RWPE2 (cell line): ENCODE data around the gene MRPL4.

Experiments used
- ATAC-seq: fragments of 200-7000 bp; cut with Tn5 transposase; 3 replicates; pipeline ENCODE4 v1.9.1; 2021; ENCODE audit warnings: low read depth
- DNase-seq: peaks from one replicate; pipeline ENCODE4 v3.0.0-alpha.2; 2020; ENCODE audit warnings: low spot score
- H3K27ac ChIP-seq: fragments of 450-650 bp; 2 replicates; pipeline ENCODE4 v1.5.1; 2017; ENCODE audit warnings: mild to moderate bottlenecking; ENCODE audit not compliant: poor library complexity, severe bottlenecking
- H3K27me3 ChIP-seq: fragments of 250-450 bp; sonication (Bioruptor Pico); 2 replicates; pipeline ENCODE4 v1.5.1; 2021; ENCODE audit warnings: mild to moderate bottlenecking, moderate library complexity; ENCODE audit not compliant: insufficient read depth, poor library complexity, severe bottlenecking
- H3K36me3 ChIP-seq: fragments of 250-450 bp; sonication (Bioruptor Pico); 2 replicates; pipeline ENCODE4 v1.5.1; 2020; ENCODE audit warnings: low read depth, mild to moderate bottlenecking, moderate library complexity
- H3K4me1 ChIP-seq: fragments of 250-450 bp; sonication (Bioruptor Pico); 2 replicates; pipeline ENCODE4 v1.5.1; 2021; ENCODE audit warnings: mild to moderate bottlenecking, moderate library complexity; ENCODE audit not compliant: insufficient read depth, poor library complexity, severe bottlenecking
- H3K4me3 ChIP-seq: fragments of 250-450 bp; sonication (Bioruptor Pico); 2 replicates; pipeline ENCODE4 v1.5.1; 2021; ENCODE audit warnings: mild to moderate bottlenecking, moderate library complexity; ENCODE audit not compliant: severe bottlenecking
- H3K9me3 ChIP-seq: fragments of 250-450 bp; sonication (Bioruptor Pico); 2 replicates; pipeline ENCODE4 v1.5.1; 2021; ENCODE audit warnings: mild to moderate bottlenecking, moderate library complexity; ENCODE audit not compliant: severe bottlenecking
- TF ChIP-seq, protein P1 (sequence below): fragments of 450-650 bp; IDR thresholded peaks from one replicate; pipeline ENCODE4 v1.5.1; 2017; ENCODE audit warnings: mild to moderate bottlenecking, moderate library complexity; ENCODE audit not compliant: poor library complexity, severe bottlenecking

Gene MRPL4

GRCh38 chr19:10292789-10293636 lies 41.0 kb downstream of the MRPL4 start:
- no peak for ATAC-seq

GRCh38 chr19:10293637-10294367 lies 41.8 kb downstream of the MRPL4 start:
- Histone ChIP-seq H3K27ac (no peak overlapping the region), H3K36me3 (peaks cover 7% of the 10 kb centered on the region; the same call in 1 of the 2 replicates), H3K4me3 (no peak overlapping the region), H3K27me3 (no peaks in the 10 kb centered on the region), H3K4me1 (peaks cover 4% of the 10 kb centered on the region), H3K9me3 (no peaks in the 10 kb centered on the region)
- TF ChIP-seq, protein P1, sequence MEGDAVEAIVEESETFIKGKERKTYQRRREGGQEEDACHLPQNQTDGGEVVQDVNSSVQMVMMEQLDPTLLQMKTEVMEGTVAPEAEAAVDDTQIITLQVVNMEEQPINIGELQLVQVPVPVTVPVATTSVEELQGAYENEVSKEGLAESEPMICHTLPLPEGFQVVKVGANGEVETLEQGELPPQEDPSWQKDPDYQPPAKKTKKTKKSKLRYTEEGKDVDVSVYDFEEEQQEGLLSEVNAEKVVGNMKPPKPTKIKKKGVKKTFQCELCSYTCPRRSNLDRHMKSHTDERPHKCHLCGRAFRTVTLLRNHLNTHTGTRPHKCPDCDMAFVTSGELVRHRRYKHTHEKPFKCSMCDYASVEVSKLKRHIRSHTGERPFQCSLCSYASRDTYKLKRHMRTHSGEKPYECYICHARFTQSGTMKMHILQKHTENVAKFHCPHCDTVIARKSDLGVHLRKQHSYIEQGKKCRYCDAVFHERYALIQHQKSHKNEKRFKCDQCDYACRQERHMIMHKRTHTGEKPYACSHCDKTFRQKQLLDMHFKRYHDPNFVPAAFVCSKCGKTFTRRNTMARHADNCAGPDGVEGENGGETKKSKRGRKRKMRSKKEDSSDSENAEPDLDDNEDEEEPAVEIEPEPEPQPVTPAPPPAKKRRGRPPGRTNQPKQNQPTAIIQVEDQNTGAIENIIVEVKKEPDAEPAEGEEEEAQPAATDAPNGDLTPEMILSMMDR: no peak
- ATAC-seq: no peak
- no peak for DNase-seq

More at GRCh38 chr19:10292789-10293636, 41.0 kb downstream of the MRPL4 start:
- DNase-seq: no peak
- TF ChIP-seq, protein P1: no peak
- Histone ChIP-seq H3K4me1 (peaks cover 7% of the 10 kb centered on the region), H3K27ac (no peak overlapping the region), H3K36me3 (peaks cover 7% of the 10 kb centered on the region; the same call in 1 of the 2 replicates), H3K4me3 (no peak overlapping the region), H3K9me3 (no peaks in the 10 kb centered on the region), H3K27me3 (no peaks in the 10 kb centered on the region)

DNA sequence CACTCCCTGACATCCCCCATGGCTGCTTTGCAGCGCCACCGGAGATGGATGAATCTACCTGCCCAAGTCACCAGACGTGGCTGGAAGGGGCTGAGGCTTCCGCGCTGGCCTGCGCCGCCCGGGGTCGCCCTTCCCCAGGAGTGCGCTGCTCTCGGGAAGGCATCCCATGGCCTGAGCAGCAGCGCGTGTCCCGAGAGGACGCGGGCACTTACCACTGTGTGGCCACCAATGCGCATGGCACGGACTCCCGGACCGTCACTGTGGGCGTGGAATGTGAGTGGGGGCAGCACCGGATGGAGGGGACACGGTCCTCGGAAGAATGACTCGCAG lies 42.3 kb downstream of the MRPL4 start:
- Histone ChIP-seq H3K27ac (no peak overlapping the region), H3K4me1 (peaks cover 4% of the 10 kb centered on the region), H3K36me3 (peaks cover 7% of the 10 kb centered on the region; the same call in 1 of the 2 replicates), H3K9me3 (no peaks in the 10 kb centered on the region), H3K27me3 (no peaks in the 10 kb centered on the region), H3K4me3 (no peak overlapping the region)
- TF ChIP-seq, protein P1: no peak
- no peak for DNase-seq
- ATAC-seq: no peak

GRCh38 chr19:10295305-10295846 lies 43.4 kb downstream of the MRPL4 start:
- H3K27me3 ChIP-seq: no peaks in the 10 kb centered on the region
- H3K4me1 ChIP-seq: peaks cover 4% of the 10 kb centered on the region
- no peak for DNase-seq
- H3K36me3 ChIP-seq: peaks cover 7% of the 10 kb centered on the region; the same call in 1 of the 2 replicates
- H3K27ac ChIP-seq: no peak overlapping the region
- no peaks in the 10 kb centered on the region for H3K9me3 ChIP-seq
- TF ChIP-seq, protein P1: no peak
- H3K4me3 ChIP-seq: no peak overlapping the region
- no peak for ATAC-seq
